H9 (cell line): ENCODE data around the gene NRP2. TPM values are rescaled to one million over a fixed set of nuclear protein-coding genes. Genes with fewer than 3 reads are reported as not detected.
A peak's percentile ranks its signal among the peaks of the same experiment; 100 is the strongest.

Experiments
- DNase-seq: peaks from one replicate; pipeline ENCODE4 v3.0.0-alpha.2; 2017
- H2AFZ ChIP-seq: one replicate; pipeline ENCODE4 v1.6.1; 2013; ENCODE audit warnings: mild to moderate bottlenecking, low read length, control low read depth, moderate library complexity
- H2AK5ac ChIP-seq: 2 replicates; pipeline ENCODE4 v1.6.1; 2013; ENCODE audit warnings: low read length, control low read depth, mixed read lengths; ENCODE audit not compliant: insufficient read length
- H2BK120ac ChIP-seq: one replicate; pipeline ENCODE4 v1.6.1; 2013; ENCODE audit warnings: low read depth, mild to moderate bottlenecking, low read length, control low read depth, inconsistent platforms; ENCODE audit not compliant: poor library complexity, severe bottlenecking
- H2BK12ac ChIP-seq: 2 replicates; pipeline ENCODE4 v1.6.1; 2013; ENCODE audit warnings: low read length, control low read depth, mixed read lengths, low read depth; ENCODE audit not compliant: insufficient read length
- H2BK15ac ChIP-seq: 2 replicates; pipeline ENCODE4 v1.6.1; 2013; ENCODE audit warnings: low read depth, low read length, control low read depth
- H2BK20ac ChIP-seq: one replicate; pipeline ENCODE4 v1.6.1; 2013; ENCODE audit warnings: low read depth, mild to moderate bottlenecking, low read length, control low read depth, inconsistent platforms; ENCODE audit not compliant: poor library complexity, severe bottlenecking
- H2BK5ac ChIP-seq: 2 replicates; pipeline ENCODE4 v1.6.1; 2013; ENCODE audit warnings: low read length, control low read depth, mixed read lengths; ENCODE audit not compliant: insufficient read length
- H3K14ac ChIP-seq: 2 replicates; pipeline ENCODE4 v1.6.1; 2013; ENCODE audit warnings: low read length, control low read depth; ENCODE audit not compliant: insufficient read depth
- H3K18ac ChIP-seq: 2 replicates; pipeline ENCODE4 v1.6.1; 2013; ENCODE audit warnings: low read depth, mild to moderate bottlenecking, mixed read lengths, low read length, control low read depth; ENCODE audit not compliant: insufficient read length
- H3K23ac ChIP-seq: 2 replicates; pipeline ENCODE4 v1.6.1; 2013; ENCODE audit warnings: low read length, control low read depth, mixed read lengths, low read depth; ENCODE audit not compliant: insufficient read length
- H3K23me2 ChIP-seq: 2 replicates; pipeline ENCODE4 v1.6.1; 2013; ENCODE audit warnings: low read depth, mild to moderate bottlenecking, mixed read lengths, low read length, control low read depth; ENCODE audit not compliant: insufficient read length, poor library complexity, severe bottlenecking
- H3K27ac ChIP-seq: 2 replicates; pipeline ENCODE4 v1.5.1; 2013; ENCODE audit warnings: low read length, control low read depth, mixed read lengths, low read depth; ENCODE audit not compliant: insufficient read length
- H3K27me3 ChIP-seq: 2 replicates; pipeline ENCODE4 v1.6.1; 2013; ENCODE audit warnings: low read length, control low read depth, inconsistent platforms; ENCODE audit not compliant: insufficient read depth
- H3K4ac ChIP-seq: 2 replicates; pipeline ENCODE4 v1.6.1; 2013; ENCODE audit warnings: low read depth, mild to moderate bottlenecking, control low read depth, inconsistent platforms, low read length, moderate library complexity
- H3K4me1 ChIP-seq: 2 replicates; pipeline ENCODE4 v1.6.1; 2013; ENCODE audit warnings: low read length, control low read depth, inconsistent platforms; ENCODE audit not compliant: insufficient read depth
- H3K4me2 ChIP-seq: 2 replicates; pipeline ENCODE4 v1.6.1; 2013; ENCODE audit warnings: low read length, control low read depth, mixed read lengths; ENCODE audit not compliant: insufficient read length, insufficient read depth
- H3K56ac ChIP-seq: 2 replicates; pipeline ENCODE4 v1.6.1; 2013; ENCODE audit warnings: low read depth, mild to moderate bottlenecking, mixed read lengths, low read length, control low read depth; ENCODE audit not compliant: insufficient read length
- H3K79me1 ChIP-seq: 2 replicates; pipeline ENCODE4 v1.6.1; 2013; ENCODE audit warnings: low read depth, mild to moderate bottlenecking, moderate library complexity, low read length, control low read depth, inconsistent platforms; ENCODE audit not compliant: insufficient read depth, poor library complexity, severe bottlenecking
- H3K79me2 ChIP-seq: 2 replicates; pipeline ENCODE4 v1.6.1; 2013; ENCODE audit warnings: low read length, control low read depth, inconsistent platforms; ENCODE audit not compliant: insufficient read depth
- H3K9ac ChIP-seq: 2 replicates; pipeline ENCODE4 v1.6.1; 2013; ENCODE audit warnings: low read length, control low read depth, mixed read lengths; ENCODE audit not compliant: insufficient read length; ENCODE audit errors: extremely low read depth
- H3K9me3 ChIP-seq: one replicate; pipeline ENCODE4 v1.6.1; 2013; ENCODE audit warnings: low read depth, low read length, inconsistent platforms; ENCODE audit not compliant: control insufficient read depth
- H3T11ph ChIP-seq: one replicate; pipeline ENCODE4 v1.6.1; 2013; ENCODE audit warnings: mild to moderate bottlenecking, low read length, control low read depth, inconsistent platforms
- H4K20me1 ChIP-seq: one replicate; pipeline ENCODE4 v1.6.1; 2013; ENCODE audit not compliant: control insufficient read depth, insufficient read length, insufficient read depth
- H4K5ac ChIP-seq: 2 replicates; pipeline ENCODE4 v1.6.1; 2013; ENCODE audit warnings: low read depth, mild to moderate bottlenecking, mixed read lengths, low read length, control low read depth; ENCODE audit not compliant: insufficient read length
- H4K8ac ChIP-seq: replicated peaks from 2 replicates; pipeline ENCODE4 v1.6.1; 2013; ENCODE audit warnings: low read length, control low read depth, mixed read lengths, low read depth; ENCODE audit not compliant: insufficient read length
- H4K91ac ChIP-seq: 2 replicates; pipeline ENCODE4 v1.6.1; 2013; ENCODE audit warnings: low read depth, mild to moderate bottlenecking, moderate library complexity, mixed read lengths, low read length, control low read depth; ENCODE audit not compliant: insufficient read length
- H3K27ac Mint-ChIP-seq, 3 experiments: 2 replicates in 2 of 3; 3 replicates in 1 of 3; pipeline ENCODE4 v1.8.0; 2020 to 2021; ENCODE audit warnings: mixed read lengths in 3 of 3, mild to moderate bottlenecking in 1 of 3, moderate library complexity in 1 of 3
- H3K27me3 Mint-ChIP-seq: 2 replicates; pipeline ENCODE4 v1.8.0; 2021; ENCODE audit warnings: low read depth, mild to moderate bottlenecking, moderate library complexity, mixed read lengths
- H3K36me3 Mint-ChIP-seq, 3 experiments: 2 replicates in 2 of 3; 3 replicates in 1 of 3; pipeline ENCODE4 v1.8.0; 2020 to 2021; ENCODE audit warnings: low read depth in 3 of 3, mixed read lengths in 3 of 3; ENCODE audit not compliant: insufficient read depth in 1 of 3
- H3K4me1 Mint-ChIP-seq, 2 experiments: 2 replicates each; pipeline ENCODE4 v1.8.0; 2020; ENCODE audit warnings: mixed read lengths in 2 of 2
- H3K4me3 Mint-ChIP-seq, 2 experiments: 2 replicates in 1 of 2; 3 replicates in 1 of 2; pipeline ENCODE4 v1.8.0; 2020 to 2021; ENCODE audit warnings: mild to moderate bottlenecking in 2 of 2, mixed read lengths in 2 of 2, moderate library complexity in 1 of 2
- H3K9me3 Mint-ChIP-seq, 2 experiments: 2 replicates in 1 of 2; 3 replicates in 1 of 2; pipeline ENCODE4 v1.8.0; 2020; ENCODE audit warnings: mild to moderate bottlenecking in 2 of 2, mixed read lengths in 2 of 2, moderate library complexity in 1 of 2
- CTCF ChIP-seq: fragments of 200-600 bp; sonication (generic); conservative IDR thresholded peaks from 3 replicates; pipeline ENCODE4 v1.8.0; 2021; ENCODE audit warnings: antibody characterized with exemption, mild to moderate bottlenecking
- WGBS: extraction: QIAGEN DNeasy Blood & Tissue Kit; methylation state at CpG from one replicate; pipeline ENCODE4 v1.1.7; 2013; ENCODE audit warnings: missing lambda C conversion rate, low lambda C conversion rate, mixed read lengths; ENCODE audit not compliant: insufficient read length; ENCODE audit errors: extremely low coverage; 5-methylcytosine and 5-hydroxymethylcytosine counted together
- total RNA-seq: library from RNA; stranded (reverse); gene quantifications from 2 replicates; pipeline ENCODE4 v1.2.1, GENCODE V29; 2021

The NRP2 gene
- total RNA-seq, 1 experiment from 2014 or later: 19.7 TPM

GRCh38 chr2:205802065-205802464, 119.8 kb downstream of the NRP2 start:
- Histone ChIP-seq H2BK20ac (no peak overlapping the region), H4K20me1 (no peaks in the 10 kb centered on the region), H3K9me3 (no peaks in the 10 kb centered on the region), H3K23ac (no peak overlapping the region), H3K56ac (no peak overlapping the region), H4K5ac (no peak overlapping the region), H2AK5ac (no peak overlapping the region), H2BK5ac (no peak overlapping the region), H3K4ac (no peak overlapping the region), H3K18ac (no peak overlapping the region), H2AFZ (no peak overlapping the region), H4K91ac (no peak overlapping the region), H3K79me1 (no peaks in the 10 kb centered on the region), H3K27ac (no peak overlapping the region), H2BK15ac (no peak overlapping the region), H4K8ac (no peak overlapping the region), H3K27me3 (no peaks in the 10 kb centered on the region), H3K4me2 (no peak overlapping the region), H2BK120ac (no peak overlapping the region), H3K9ac (no peak overlapping the region), H3K23me2 (no peaks in the 10 kb centered on the region), H3K79me2 (no peaks in the 10 kb centered on the region), H3T11ph (no peak overlapping the region), H3K4me1 (no peaks in the 10 kb centered on the region; the same call in 1 of the 2 replicates), H3K14ac (no peak overlapping the region; the same call in 1 of the 2 replicates), H2BK12ac (no peak overlapping the region)
- Mint-ChIP-seq H3K9me3 (peaks cover 18 to 19% of the 10 kb centered on the region in 2 experiments), H3K4me3 (no peak overlapping the region), H3K4me1 (peaks cover 19 to 20% of the 10 kb centered on the region in 2 experiments), H3K27ac (peak overlapping the region in 1 of 3 experiments; percentile 20; a peak in 1 of 7 replicates), H3K36me3 (peaks cover 19 to 25% (median 24%) of the 10 kb centered on the region in 3 experiments), H3K27me3 (peaks cover 5% of the 10 kb centered on the region; the same call in 1 of the 2 replicates)
- no CpG with 5 or more reads among the region's 7 CpGs for WGBS
- no peak for DNase-seq
- no peak for TF ChIP-seq CTCF
